Measurements from ENCODE around the gene RXFP1.

GRCh38 chr4:158625544-158625943, 103.9 kb downstream of the RXFP1 start:
- TF ChIP-seq CTCF (IDR thresholded peaks at IDR 0.05) (no peak), CBFB (CRISPR knock-in tag; IDR thresholded peaks at IDR 0.05; ENCODE audit: low read depth) (no peak), ZNF281 (CRISPR knock-in tag; IDR thresholded peaks at IDR 0.05) (no peak), ATF3 (CRISPR knock-in tag; conservative IDR thresholded peaks at IDR 0.05) (no peak), ERG (CRISPR knock-in tag; IDR thresholded peaks at IDR 0.05) (no peak), NR2C2 (CRISPR knock-in tag; IDR thresholded peaks at IDR 0.05) (no peak)

Data from WTC11 (cell line).